Measurements from ENCODE around the gene KCNMB2.

GRCh38 chr3:178808748-178809147, 272.5 kb downstream of the KCNMB2 start:
- TF ChIP-seq POLR2AphosphoS5 (IDR thresholded peaks at IDR 0.05; ENCODE audit: borderline replicate concordance, low read depth, low read length) (no peak), EZH2 (IDR thresholded peaks at IDR 0.05) (no peak), FOXP2 (optimal IDR thresholded peaks at IDR 0.05; ENCODE audit: control extremely low read depth, extremely low read length, insufficient read depth) (no peak)

All from SK-N-MC (cell line).